Measurements from ENCODE around the gene GZF1. TPM values are rescaled to one million over a fixed set of nuclear protein-coding genes. Genes with fewer than 3 reads are reported as not detected.

Gene GZF1
- total and polyA plus RNA-seq, 2 donors from 2014 or later, result 7.7 to 14.1 TPM

DNA sequence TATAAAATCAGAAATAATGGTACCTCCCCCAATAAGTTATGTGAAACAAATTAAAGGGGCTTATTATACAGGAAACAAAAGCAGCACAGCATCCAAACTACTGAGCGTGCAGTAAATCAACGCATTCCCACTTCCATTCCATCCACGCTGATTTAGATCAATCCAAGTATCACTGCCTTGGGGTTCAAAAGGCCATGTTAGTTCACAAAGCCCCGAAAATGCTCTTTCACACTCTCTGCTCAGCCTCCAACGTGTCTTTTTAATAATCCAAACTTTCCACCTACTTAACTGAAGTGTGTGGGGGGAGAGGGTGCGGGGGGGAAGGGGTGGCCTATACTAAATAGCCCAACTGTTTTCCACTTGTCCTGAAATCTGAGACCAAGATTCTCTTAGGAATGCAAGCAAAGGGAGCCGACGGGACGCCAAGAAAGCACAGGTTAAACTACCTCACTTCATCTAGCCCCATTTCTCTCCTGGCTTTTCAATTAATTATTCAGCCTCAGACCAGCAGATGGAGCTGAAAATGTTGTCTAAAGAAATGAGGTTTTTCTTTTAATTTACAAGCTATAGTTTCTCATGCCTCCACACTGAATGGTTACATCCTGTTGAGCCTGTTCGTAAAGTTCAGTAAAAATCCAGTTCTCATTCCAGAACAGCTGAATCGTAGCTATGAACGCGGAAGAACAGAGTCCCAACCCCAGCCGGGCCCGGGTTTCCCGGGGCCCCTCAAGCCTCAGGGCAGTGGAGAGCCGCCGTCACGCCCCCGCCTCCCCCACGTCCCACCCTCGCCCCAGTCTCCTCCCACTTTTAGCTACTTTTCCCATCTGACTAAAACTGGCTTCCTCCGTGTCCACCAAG lies 12.4 kb upstream of the GZF1 start:
- Histone ChIP-seq H3K9ac (ENCODE audit: low read length in 3 of 3) (peak overlapping the region; percentile 34 to 97 (median 74)), H3K36me3 (ENCODE audit: control insufficient read depth in 2 of 3, insufficient read depth in 3 of 3, low read length in 3 of 3) (peaks cover 0 to 5% (median 2%) of the 10 kb centered on the region in 3 donors), H3K4me3 (ENCODE audit: low read length in 3 of 3) (peak overlapping the region; percentile 73 to 89 (median 75)), H3K9me3 (ENCODE audit: control insufficient read depth in 2 of 3, insufficient read depth in 1 of 3, low read length in 3 of 3) (no peaks in the 10 kb centered on the region), H3K27ac (ENCODE audit: low read depth in 2 of 2, low read length in 2 of 2) (peak overlapping the region; percentile 98 to 100), H3K27me3 (ENCODE audit: control insufficient read depth, insufficient read depth, low read length) (no peaks in the 10 kb centered on the region), H3K4me1 (ENCODE audit: control insufficient read depth in 2 of 3, insufficient read depth in 2 of 3, low read depth in 1 of 3, low read length in 3 of 3) (peaks cover 0 to 19% (median 11%) of the 10 kb centered on the region in 3 donors)
- TF ChIP-seq, protein P1, sequence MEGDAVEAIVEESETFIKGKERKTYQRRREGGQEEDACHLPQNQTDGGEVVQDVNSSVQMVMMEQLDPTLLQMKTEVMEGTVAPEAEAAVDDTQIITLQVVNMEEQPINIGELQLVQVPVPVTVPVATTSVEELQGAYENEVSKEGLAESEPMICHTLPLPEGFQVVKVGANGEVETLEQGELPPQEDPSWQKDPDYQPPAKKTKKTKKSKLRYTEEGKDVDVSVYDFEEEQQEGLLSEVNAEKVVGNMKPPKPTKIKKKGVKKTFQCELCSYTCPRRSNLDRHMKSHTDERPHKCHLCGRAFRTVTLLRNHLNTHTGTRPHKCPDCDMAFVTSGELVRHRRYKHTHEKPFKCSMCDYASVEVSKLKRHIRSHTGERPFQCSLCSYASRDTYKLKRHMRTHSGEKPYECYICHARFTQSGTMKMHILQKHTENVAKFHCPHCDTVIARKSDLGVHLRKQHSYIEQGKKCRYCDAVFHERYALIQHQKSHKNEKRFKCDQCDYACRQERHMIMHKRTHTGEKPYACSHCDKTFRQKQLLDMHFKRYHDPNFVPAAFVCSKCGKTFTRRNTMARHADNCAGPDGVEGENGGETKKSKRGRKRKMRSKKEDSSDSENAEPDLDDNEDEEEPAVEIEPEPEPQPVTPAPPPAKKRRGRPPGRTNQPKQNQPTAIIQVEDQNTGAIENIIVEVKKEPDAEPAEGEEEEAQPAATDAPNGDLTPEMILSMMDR (IDR thresholded peaks at IDR 0.05; ENCODE audit: borderline replicate concordance, extremely low read depth, insufficient read depth), result peak; percentile 45
- DNase-seq (peak in 4 of 5 donors; percentile 77 to 95 (median 91)), FAIRE-seq (no peak)
- intact Hi-C loops (cut with DNase I), result loop anchor here (10.0 kb wide), 1 partner anchor 1005 kb away; no protein-coding TSS in a partner anchor

GRCh38 chr20:23350196-23350903 lies 11.6 kb upstream of the GZF1 start, which contains the start of gene NXT1:
TSS of gene NXT1 (plus strand) at chr20:23350791. CDS start at chr20:23354042, 3,251 bp downstream.
- H3K27me3 ChIP-seq (ENCODE audit: control insufficient read depth, insufficient read depth, low read length), result no peaks in the 10 kb centered on the region
- TF ChIP-seq, protein P1 (IDR thresholded peaks at IDR 0.05; ENCODE audit: borderline replicate concordance, extremely low read depth, insufficient read depth), result no peak
- peaks cover 0 to 19% (median 11%) of the 10 kb centered on the region in 3 donors for H3K4me1 ChIP-seq (ENCODE audit: control insufficient read depth in 2 of 3, insufficient read depth in 2 of 3, low read depth in 1 of 3, low read length in 3 of 3)
- peak within 1 kb of the TSS; percentile 79 to 89 (median 81) for H3K4me3 ChIP-seq (ENCODE audit: low read length in 3 of 3)
- intact Hi-C loops (cut with DNase I), result no loop called here
- peaks cover 2 to 9% (median 3%) of the 10 kb centered on the region in 3 donors for H3K36me3 ChIP-seq (ENCODE audit: control insufficient read depth in 2 of 3, insufficient read depth in 3 of 3, low read length in 3 of 3)
- H3K27ac ChIP-seq (ENCODE audit: low read depth in 2 of 2, low read length in 2 of 2), result peak within 1 kb of the TSS; percentile 98 to 100
- peak; percentile 98 to 99 (median 98) for DNase-seq
- peak within 1 kb of the TSS; percentile 74 to 97 (median 84) for H3K9ac ChIP-seq (ENCODE audit: low read length in 3 of 3)
- FAIRE-seq, result peak; percentile 93
- no peaks in the 10 kb centered on the region for H3K9me3 ChIP-seq (ENCODE audit: control insufficient read depth in 2 of 3, insufficient read depth in 1 of 3, low read length in 3 of 3)

DNA sequence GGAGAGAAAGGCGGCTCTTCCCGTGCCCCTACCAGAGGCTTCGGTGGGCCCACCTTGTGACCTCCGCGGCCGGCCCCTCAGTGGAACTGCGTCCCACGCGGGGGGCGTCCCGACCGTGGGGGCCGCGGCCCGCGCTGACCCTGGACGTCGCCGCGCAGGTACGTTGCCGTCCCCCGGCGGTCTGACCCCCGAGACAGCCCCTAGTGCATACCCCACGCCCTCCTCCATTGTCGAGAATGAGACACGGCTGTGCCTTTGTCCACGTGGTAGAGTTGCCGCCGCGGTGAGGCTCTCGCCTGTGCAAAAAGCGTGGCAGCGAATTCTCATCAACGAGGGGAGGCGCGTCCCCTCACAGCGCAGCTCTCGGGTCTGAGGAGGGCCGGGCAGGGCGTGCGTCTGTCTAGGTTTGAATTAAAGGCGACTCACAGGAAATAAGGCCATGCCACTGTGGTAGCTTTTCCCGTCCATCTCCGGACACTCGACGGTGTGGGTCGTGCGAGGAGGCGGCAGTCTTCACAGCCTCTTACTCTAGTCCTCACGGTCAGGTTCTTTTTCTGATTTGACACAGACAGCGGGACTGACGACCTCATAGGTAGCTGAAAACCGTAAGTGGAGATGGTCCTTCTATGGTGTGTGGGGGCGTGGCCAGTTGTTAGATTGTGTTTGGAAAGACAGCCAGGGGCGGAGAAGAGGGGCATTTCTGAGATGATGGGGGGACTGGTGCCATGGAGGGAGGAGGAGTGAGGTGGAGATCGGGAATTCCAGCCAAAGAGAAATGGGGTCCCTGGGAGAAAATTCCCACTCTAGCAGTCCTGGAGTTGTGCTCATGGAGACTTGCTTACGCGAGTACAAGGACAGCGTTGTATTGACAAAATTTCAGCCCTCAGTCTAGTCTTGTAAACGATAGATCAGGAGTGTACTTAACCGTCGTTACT lies 10.8 kb upstream of the GZF1 start:
- FAIRE-seq (no peak), DNase-seq (peak; percentile 60 to 90 (median 80))
- H3K4me1 ChIP-seq (ENCODE audit: control insufficient read depth in 2 of 3, insufficient read depth in 2 of 3, low read depth in 1 of 3, low read length in 3 of 3), result peaks cover 0 to 19% (median 11%) of the 10 kb centered on the region in 3 donors
- no peaks in the 10 kb centered on the region for H3K27me3 ChIP-seq (ENCODE audit: control insufficient read depth, insufficient read depth, low read length)
- TF ChIP-seq, protein P1 (IDR thresholded peaks at IDR 0.05; ENCODE audit: borderline replicate concordance, extremely low read depth, insufficient read depth), result no peak
- H3K9me3 ChIP-seq (ENCODE audit: control insufficient read depth in 2 of 3, insufficient read depth in 1 of 3, low read length in 3 of 3), result no peaks in the 10 kb centered on the region
- H3K36me3 ChIP-seq (ENCODE audit: control insufficient read depth in 2 of 3, insufficient read depth in 3 of 3, low read length in 3 of 3), result peaks cover 2 to 9% (median 5%) of the 10 kb centered on the region in 3 donors
- H3K9ac ChIP-seq (ENCODE audit: low read length in 3 of 3), result peak overlapping the region; percentile 58 to 97 (median 84)
- H3K4me3 ChIP-seq (ENCODE audit: low read length in 3 of 3), result peak overlapping the region; percentile 79 to 89 (median 81)
- peak overlapping the region; percentile 87 to 98 for H3K27ac ChIP-seq (ENCODE audit: low read depth in 2 of 2, low read length in 2 of 2)
- intact Hi-C loops (cut with DNase I), result no loop called here

All from kidney (tissue), 14 donors.